Mucosa of gallbladder (tissue), 1 donor: Measurements from ENCODE around the gene RILPL2. TPM values are rescaled to one million over a fixed set of nuclear protein-coding genes. Genes with fewer than 3 reads are reported as not detected.
"Not testable (repeated sequence)": the region's sequence is repeated elsewhere in the genome, so short reads cannot be mapped to it uniquely, and the experiment has no call there.

ENCODE experiments used
- DNase-seq: peaks from one replicate; pipeline ENCODE4 v3.0.0-alpha.2; 2020; ENCODE audit warnings: low spot score
- total RNA-seq: library from RNA; stranded (reverse); gene quantifications from one replicate; pipeline ENCODE4 v1.2.1, GENCODE V29; 2021
- donor health status: DM: no; HTN: no; CAD: no.

The RILPL2 gene
- total RNA-seq, 1 donor from 2014 or later: 6.2 TPM

- DNase-seq: no peak
Observed at GRCh38 chr12:123449856-123450255, 13.4 kb upstream of the RILPL2 start.

GRCh38 chr12:123449249-123449733 is 12.8 kb upstream of the RILPL2 start:
- DNase-seq: no peak

- no peak for DNase-seq
Observed at GRCh38 chr12:123446333-123446713, 9.8 kb upstream of the RILPL2 start.

- DNase-seq: no peak
Observed at GRCh38 chr12:123445388-123446332, 9.2 kb upstream of the RILPL2 start.

GRCh38 chr12:123444092-123445026 is 7.9 kb upstream of the RILPL2 start:
- DNase-seq: no peak

GRCh38 chr12:123442774-123443173 is 6.3 kb upstream of the RILPL2 start:
- no peak for DNase-seq

GRCh38 chr12:123441523-123442164 is 5.2 kb upstream of the RILPL2 start:
- no peak for DNase-seq

- no peak for DNase-seq
Observed at GRCh38 chr12:123435636-123436016, 858 bp downstream of the RILPL2 start.

- DNase-seq: no peak
Observed at GRCh38 chr12:123433615-123434014, 2.9 kb downstream of the RILPL2 start.

- DNase-seq: not testable (repeated sequence)
Observed at GRCh38 chr12:123431951-123432817, 4.3 kb downstream of the RILPL2 start.

GRCh38 chr12:123429101-123429500 is 7.4 kb downstream of the RILPL2 start:
- not testable (repeated sequence) for DNase-seq

- no peak for DNase-seq
Observed at GRCh38 chr12:123428591-123428990, 7.9 kb downstream of the RILPL2 start.

- DNase-seq: no peak
Observed at GRCh38 chr12:123427036-123427769, 9.3 kb downstream of the RILPL2 start.

- DNase-seq: no peak
Observed at GRCh38 chr12:123421314-123421713, 15.2 kb downstream of the RILPL2 start.

- DNase-seq: no peak
Observed at GRCh38 chr12:123410041-123410412, 26.5 kb downstream of the RILPL2 start.

GRCh38 chr12:123409284-123410040 is 27.0 kb downstream of the RILPL2 start:
- DNase-seq: not testable (repeated sequence)

- not testable (repeated sequence) for DNase-seq
Observed at GRCh38 chr12:123408619-123409018, 27.9 kb downstream of the RILPL2 start.

GRCh38 chr12:123407934-123408333 is 28.6 kb downstream of the RILPL2 start:
- DNase-seq: not testable (repeated sequence)

- not testable (repeated sequence) for DNase-seq
Observed at GRCh38 chr12:123407269-123407668, 29.2 kb downstream of the RILPL2 start.
